HG03342 (cell line): ENCODE measurements around the gene CLDN12.
"Not testable (repeated sequence)": the region's sequence is repeated elsewhere in the genome, so short reads cannot be mapped to it uniquely, and the experiment has no call there.

ENCODE experiments used
- ATAC-seq: cut with Tn5 transposase; IDR thresholded peaks from one replicate; pipeline ENCODE4 v1.9.1; 2021; ENCODE audit warnings: mild to moderate bottlenecking, moderate library complexity; ENCODE audit not compliant: unreplicated experiment

Gene CLDN12

DNA sequence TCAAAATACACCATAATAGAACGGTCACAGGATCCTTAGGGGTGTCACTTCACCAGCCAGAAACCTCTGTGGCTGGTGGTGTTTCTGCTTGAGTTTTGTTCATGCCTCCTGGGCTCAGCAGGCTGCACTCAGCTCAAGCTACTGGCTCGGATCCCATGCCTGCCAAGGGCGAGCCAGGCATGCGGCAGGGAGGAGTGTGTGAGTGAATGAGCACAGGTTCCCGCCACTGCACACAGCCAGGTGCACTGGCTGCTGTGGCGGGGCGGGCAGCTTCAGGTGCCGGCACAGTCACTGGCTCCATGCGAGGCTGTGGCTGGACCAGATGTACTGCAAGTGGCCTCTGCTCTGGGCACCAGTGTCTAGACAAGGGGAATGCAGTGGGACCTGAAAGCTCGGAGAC is 29.5 kb downstream of the CLDN12 start:
- no peak for ATAC-seq

DNA sequence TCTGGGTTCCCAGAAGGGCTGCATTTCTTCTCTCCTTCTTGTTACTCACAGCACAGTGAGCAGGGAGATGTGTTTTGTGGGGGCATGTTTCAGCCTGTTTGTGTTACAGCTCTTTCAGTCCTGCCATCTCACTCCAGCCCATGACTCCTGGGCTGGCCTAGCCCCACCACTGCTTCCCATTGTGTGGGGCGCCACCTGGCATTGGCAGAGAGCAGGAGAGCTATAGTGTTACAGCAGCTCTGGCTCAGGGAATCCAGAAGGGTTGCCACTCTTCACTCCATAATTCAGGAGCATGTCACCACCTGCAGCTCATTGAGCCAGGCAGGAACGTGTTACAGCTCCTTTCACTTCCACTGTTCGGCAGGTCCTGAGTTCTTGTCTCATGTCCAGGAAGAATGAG is 30.0 kb downstream of the CLDN12 start:
- ATAC-seq, result no peak

DNA sequence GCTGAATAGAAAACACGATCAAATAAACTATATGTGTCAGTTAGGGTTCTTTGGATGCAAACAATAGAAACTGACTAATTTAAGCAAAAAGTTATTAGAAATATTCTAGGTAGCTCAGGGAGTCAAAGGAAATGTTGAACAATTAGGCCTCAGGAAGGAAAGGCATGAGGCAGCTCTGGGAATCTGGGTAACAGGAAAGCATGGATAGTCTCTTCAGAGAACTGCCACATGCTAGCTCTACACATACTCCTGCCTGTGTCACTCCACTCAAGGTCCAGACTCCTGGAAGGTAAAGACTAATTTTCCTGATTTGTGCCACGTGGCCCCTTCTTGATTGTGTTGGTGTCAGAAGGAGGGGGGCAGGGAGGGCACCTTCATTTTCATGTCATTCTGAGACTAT is 42.4 kb downstream of the CLDN12 start:
- ATAC-seq, result no peak

DNA sequence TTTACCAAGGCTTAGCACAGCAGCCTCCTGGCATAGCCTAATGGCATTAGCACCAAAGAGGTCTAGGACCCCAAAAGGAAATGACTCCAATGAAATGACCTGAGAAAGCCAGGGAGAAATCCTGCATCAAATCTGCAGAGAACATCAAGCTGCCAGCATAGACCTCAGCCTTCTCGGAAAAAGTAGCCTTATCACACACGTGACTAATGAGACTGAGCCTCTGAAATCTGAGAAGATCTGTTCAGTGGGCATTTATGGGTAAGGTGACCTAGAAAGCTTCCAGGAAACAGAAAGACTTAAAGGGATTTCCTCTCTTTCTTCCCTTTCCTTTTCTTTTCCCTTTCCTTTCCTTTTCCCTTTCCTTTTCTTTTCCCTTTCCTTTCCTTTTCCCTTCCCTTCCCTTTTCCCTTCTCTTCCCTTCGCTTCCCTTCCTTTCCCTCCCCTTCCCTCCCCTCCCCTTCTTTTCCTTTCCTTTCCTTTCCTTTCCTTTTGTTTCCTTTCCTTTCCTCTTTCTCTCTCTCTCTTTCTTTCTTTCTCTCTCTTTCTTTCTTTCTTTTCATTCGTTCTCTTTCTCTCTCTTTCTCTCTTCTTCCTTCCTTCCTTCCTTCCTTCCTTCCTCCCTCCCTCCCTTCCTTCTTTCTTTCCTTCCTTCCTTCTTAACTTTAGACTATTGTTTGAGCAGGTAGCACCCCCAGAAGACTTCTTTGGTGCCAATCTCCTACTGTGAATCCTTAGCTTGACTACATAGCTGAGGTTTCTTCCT is 43.1 kb downstream of the CLDN12 start:
- ATAC-seq, result no peak

DNA sequence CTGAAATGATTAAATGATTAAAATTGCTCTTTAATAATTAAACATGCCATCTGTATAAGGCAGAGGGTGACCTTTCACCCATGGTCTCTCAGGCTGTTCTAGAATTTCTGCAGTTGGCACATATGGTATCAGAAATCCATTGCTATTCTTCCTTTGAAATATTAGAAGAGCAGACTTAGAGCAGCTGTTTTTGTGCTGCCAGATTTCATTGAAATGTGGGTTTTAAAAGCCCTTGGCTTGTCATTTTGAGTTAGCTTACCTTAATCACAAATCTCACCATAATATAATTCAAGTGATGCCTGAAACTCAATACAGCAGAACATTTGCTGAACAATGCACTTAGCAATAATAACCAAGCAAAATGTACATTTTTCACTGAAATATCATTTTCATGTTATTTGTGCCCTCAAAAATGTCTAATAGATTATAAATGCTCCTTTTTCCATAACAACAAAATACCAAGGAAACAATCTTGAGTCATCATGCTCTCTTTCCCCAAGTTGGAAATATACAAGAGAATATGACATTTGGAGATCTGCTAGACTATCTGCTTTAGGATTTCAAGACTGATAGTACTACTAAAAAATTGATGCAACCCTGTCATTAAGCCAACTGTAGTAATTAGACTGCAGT is 50.1 kb downstream of the CLDN12 start:
- no peak for ATAC-seq

DNA sequence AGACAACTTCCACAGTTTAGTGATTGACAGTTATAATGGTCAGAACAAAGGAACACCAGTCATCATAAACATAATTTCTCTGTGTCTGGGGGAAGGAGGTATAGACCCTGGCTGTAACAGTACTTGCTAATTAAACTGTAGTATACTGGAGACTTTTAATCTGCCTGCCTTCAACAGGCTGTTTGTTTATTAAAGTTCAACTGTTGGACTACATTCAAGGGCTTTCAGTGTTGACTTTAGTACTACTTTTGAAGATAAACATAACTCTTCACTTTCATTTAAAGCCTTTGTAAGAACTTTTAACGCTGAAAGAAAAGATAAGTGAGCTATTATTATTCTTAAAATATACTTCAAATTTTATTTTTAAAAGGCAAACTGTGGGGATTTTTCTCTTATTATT is 50.7 kb downstream of the CLDN12 start:
- no peak for ATAC-seq

DNA sequence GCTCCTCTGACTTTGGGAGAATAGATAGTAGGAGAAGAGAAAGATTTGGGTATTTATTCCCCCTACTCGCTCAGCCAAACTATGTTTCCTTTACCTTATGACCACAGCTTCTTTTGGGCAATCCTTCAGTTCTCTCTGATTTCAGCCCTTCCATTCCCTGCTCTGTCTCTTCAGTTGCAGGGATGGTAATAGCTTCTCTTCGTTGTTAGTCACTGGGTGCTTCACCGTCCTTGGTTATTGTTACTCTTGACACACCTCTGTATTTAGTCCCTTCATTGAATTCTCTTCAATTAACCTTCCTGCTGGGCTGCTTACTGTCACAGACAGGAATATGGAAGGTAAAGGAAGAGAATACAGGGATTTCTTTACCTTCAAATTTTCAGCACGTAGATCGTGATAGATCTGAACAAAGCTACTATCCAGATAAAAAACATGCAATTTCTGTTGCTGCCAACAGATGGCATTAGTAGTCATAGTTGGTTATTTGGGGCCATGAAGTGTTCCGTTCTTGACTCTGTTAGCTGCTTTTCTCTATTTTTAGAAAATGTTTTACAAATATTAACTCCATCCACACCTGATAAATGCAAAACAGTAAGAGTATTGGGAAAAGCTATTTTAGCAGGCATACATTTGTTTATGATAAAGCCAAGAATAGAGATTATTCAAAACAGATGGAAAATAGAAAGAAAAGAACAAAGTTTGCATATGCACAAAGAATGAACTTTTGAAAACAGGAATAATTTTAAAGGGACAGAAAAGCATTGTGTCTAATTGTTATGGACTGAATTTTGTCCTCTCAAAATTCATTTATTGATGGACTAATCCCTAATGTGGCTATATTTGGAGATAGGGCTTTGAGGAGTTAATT is 52.1 kb downstream of the CLDN12 start:
- peak; percentile 88 for ATAC-seq

DNA sequence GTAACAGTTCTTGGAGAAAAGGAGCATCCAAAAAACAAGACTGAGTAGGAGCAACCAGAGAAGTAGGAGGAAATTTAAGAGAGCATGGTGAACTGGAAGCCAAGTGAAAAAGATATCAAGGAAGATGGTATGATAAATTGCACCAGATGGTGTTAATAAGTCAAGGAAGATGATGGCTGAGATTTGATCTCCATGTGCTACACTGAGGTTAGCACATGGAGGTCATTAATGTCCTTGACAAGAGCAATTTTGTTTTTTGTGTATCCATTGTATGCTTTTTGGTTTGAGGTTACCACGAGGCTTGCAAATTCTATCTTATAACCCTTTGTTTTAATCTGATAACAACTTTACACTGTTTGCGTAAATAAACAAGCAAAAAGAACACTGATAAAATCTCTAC is 54.8 kb downstream of the CLDN12 start:
- no peak for ATAC-seq

DNA sequence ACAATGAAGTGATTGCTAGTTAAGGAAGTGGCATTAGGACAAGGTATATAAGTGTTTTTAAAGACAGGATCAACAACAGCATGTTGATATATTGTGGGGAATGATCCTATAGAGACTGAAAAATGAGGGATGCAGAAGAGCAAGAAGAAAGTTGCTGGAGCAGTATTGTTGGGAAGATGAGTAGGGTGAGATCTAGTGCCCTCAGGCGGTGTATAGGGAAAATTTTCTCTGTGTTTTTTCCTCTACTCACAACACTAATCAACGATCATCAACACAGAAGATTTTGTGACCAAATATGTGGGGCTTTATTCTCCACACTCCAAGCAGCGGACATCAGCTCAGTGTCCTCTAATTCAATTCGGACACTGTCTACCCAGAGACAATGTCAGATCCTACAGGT is 56.6 kb downstream of the CLDN12 start:
- ATAC-seq, result no peak

DNA sequence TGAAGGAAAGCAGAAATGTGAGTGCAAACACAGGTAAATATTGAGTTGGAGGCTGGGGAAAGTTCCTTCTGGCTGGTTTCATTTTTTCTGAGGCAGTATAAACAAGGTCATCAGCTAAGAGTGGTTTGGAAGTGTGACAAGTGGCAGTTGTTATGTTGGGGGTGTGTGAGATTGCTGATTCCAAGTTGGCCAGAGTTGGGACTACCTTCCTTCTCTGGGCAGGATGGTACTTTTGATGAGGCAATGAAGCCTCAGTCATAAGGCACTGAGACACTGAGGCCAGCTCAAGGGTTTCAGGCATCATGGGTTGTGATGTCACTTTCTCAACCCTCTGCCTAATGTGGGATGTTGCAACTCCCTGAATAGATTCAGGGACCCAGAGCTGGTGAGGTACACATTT is 58.0 kb downstream of the CLDN12 start:
- ATAC-seq, result no peak

DNA sequence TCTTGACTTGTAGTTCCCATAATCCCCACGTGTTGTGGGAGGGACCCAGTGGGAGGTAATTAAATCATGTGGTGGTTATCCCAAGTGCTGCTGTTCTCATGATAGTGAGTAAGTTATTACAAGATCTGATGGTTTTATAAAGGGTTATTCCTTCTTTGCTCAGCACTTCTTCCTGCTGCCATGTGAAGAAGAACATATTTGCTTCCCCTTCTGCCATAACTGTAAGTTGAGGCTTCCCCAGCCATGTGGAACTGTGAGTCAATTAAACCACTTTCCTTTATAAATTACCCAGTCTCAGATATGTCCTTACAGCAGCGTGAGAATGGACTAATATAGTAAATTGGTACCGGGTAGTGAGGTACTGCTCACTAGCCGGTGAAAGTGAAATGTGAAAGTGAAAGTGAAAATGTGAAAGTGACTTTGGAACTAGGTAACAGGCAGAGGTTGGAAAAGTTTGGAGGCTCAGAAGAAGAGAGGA is 59.9 kb downstream of the CLDN12 start:
- not testable (repeated sequence) for ATAC-seq
